Epithelial cell of esophagus (primary cell): ENCODE measurements around the gene ANKRD22.

ENCODE experiments used
- DNase-seq: peaks from one replicate; pipeline ENCODE4 v3.0.0; 2010; ENCODE audit warnings: low read depth
- H3K4me3 ChIP-seq: 2 replicates; pipeline ENCODE4 v1.5.1; 2011; ENCODE audit warnings: mild to moderate bottlenecking, low read length, control low read depth
- CTCF ChIP-seq: IDR thresholded peaks from 2 replicates; pipeline ENCODE4 v1.5.1; 2011; ENCODE audit warnings: low read depth, mild to moderate bottlenecking, low read length, control low read depth, inconsistent platforms; ENCODE audit not compliant: insufficient read depth; ENCODE audit errors: missing control alignments

Gene ANKRD22

GRCh38 chr10:88877298-88877697 lies 25.7 kb upstream of the ANKRD22 start:
- no peak for TF ChIP-seq CTCF
- DNase-seq, result no peak
- no peak overlapping the region for H3K4me3 ChIP-seq

- TF ChIP-seq CTCF, result no peak
- DNase-seq, result no peak
- H3K4me3 ChIP-seq, result no peak overlapping the region
Measured at GRCh38 chr10:88875081-88875480, 23.4 kb upstream of the ANKRD22 start.

GRCh38 chr10:88874281-88874680 lies 22.6 kb upstream of the ANKRD22 start:
- H3K4me3 ChIP-seq, result no peak overlapping the region
- no peak for TF ChIP-seq CTCF
- DNase-seq, result no peak

GRCh38 chr10:88873757-88874156 lies 22.1 kb upstream of the ANKRD22 start:
- TF ChIP-seq CTCF, result no peak
- DNase-seq, result no peak
- no peak overlapping the region for H3K4me3 ChIP-seq

- H3K4me3 ChIP-seq, result no peak overlapping the region
- no peak for DNase-seq
- no peak for TF ChIP-seq CTCF
Measured at GRCh38 chr10:88870089-88870488, 18.4 kb upstream of the ANKRD22 start.

- no peak for TF ChIP-seq CTCF
- peak; percentile 84 for DNase-seq
- no peak overlapping the region for H3K4me3 ChIP-seq
Measured at GRCh38 chr10:88866454-88866853, 14.8 kb upstream of the ANKRD22 start.

- peak; percentile 56 for TF ChIP-seq CTCF
- no peak overlapping the region for H3K4me3 ChIP-seq
- peak; percentile 63 for DNase-seq
Measured at GRCh38 chr10:88865281-88865876, 13.7 kb upstream of the ANKRD22 start.
